ENCODE data around the gene MAPK13. TPM values are rescaled to one million over a fixed set of nuclear protein-coding genes. Genes with fewer than 3 reads are reported as not detected.

The MAPK13 gene
- total RNA-seq, 1 donor: 10.8 TPM

- H3K4me3 ChIP-seq (ENCODE audit: low read depth, low read length): no peak overlapping the region
- peak; percentile 31 for DNase-seq (ENCODE audit: low read depth)
- no peak for TF ChIP-seq CTCF (IDR thresholded peaks at IDR 0.05; ENCODE audit: insufficient read depth, low read depth, low read length)
Observed at GRCh38 chr6:36104836-36105235, 25.5 kb upstream of the MAPK13 start.

DNA sequence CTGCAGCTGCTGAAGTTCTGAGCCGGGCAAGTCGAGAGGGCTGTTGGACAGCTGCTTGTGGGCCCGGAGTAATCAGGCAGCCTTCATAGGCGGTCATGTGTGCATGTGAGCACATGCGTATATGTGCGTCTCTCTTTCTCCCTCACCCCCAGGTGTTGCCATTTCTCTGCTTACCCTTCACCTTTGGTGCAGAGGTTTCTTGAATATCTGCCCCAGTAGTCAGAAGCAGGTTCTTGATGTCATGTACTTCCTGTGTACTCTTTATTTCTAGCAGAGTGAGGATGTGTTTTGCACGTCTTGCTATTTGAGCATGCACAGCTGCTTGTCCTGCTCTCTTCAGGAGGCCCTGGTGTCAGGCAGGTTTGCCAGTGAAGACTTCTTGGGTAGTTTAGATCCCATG is 21.2 kb upstream of the MAPK13 start:
- no peak overlapping the region for H3K4me3 ChIP-seq (ENCODE audit: low read depth, low read length)
- no peak for DNase-seq (ENCODE audit: low read depth)
- TF ChIP-seq CTCF (IDR thresholded peaks at IDR 0.05; ENCODE audit: insufficient read depth, low read depth, low read length): no peak

DNA sequence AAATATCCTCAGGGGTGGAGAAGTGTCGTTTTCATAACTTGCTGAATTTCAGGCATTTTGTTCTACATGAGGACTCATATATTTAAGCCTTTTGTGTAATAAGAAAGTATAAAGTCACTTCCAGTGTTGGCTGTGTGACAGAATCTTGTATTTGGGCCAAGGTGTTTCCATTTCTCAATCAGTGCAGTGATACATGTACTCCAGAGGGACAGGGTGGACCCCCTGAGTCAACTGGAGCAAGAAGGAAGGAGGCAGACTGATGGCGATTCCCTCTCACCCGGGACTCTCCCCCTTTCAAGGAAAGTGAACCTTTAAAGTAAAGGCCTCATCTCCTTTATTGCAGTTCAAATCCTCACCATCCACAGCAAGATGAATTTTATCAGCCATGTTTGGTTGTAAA is 20.3 kb upstream of the MAPK13 start:
- DNase-seq (ENCODE audit: low read depth): no peak

DNA sequence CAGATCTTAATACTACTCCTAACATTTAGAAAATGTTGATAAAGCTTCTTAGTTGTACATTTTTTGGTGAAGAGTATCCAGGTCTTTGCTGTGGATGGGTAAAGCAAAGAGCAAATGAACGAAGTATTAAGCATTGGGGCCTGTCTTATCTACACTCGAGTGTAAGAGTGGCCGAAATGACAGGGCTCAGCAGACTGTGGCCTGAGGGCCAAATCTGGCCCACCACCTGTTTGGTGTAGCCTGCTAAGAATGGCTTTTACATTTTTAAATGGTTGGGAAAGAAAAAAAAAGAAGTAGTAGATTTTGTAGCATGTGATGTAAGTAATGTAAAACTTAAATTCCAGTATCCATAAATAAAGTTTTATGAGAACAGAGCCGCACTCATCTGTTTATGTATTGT is 19.4 kb upstream of the MAPK13 start:
- no peak for DNase-seq (ENCODE audit: low read depth)
- no peak for TF ChIP-seq CTCF (IDR thresholded peaks at IDR 0.05; ENCODE audit: insufficient read depth, low read depth, low read length)
- H3K4me3 ChIP-seq (ENCODE audit: low read depth, low read length): no peak overlapping the region

More for the DNA sequence above, 20.3 kb upstream of the MAPK13 start:
- no peak for TF ChIP-seq CTCF (IDR thresholded peaks at IDR 0.05; ENCODE audit: insufficient read depth, low read depth, low read length)
- no peak overlapping the region for H3K4me3 ChIP-seq (ENCODE audit: low read depth, low read length)

DNA sequence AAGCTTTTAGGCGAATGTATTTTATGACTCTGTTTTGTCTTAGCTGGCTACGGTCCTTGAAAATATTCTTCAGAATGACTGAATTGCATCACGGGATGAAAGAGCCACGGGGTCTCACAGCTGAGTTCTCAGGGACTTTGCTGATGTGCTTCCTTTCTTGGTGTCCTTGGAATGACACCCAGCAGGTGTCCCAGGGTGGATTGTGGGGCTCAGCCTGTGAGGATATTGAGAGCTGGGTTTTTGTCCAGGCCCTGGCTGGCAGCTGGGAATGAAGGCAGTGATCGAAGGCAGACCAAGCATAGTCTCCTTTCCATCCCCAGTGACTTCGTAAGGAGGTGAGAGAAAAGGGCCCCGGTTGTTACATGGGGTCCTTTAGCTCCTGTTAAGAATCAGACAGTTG is 18.8 kb upstream of the MAPK13 start:
- no peak overlapping the region for H3K4me3 ChIP-seq (ENCODE audit: low read depth, low read length)
- DNase-seq (ENCODE audit: low read depth): no peak
- TF ChIP-seq CTCF (IDR thresholded peaks at IDR 0.05; ENCODE audit: insufficient read depth, low read depth, low read length): no peak

- no peak for DNase-seq (ENCODE audit: low read depth)
- TF ChIP-seq CTCF (IDR thresholded peaks at IDR 0.05; ENCODE audit: insufficient read depth, low read depth, low read length): no peak
- H3K4me3 ChIP-seq (ENCODE audit: low read depth, low read length): no peak overlapping the region
Observed at GRCh38 chr6:36113049-36113448, 17.3 kb upstream of the MAPK13 start.

GRCh38 chr6:36113703-36114102 is 16.6 kb upstream of the MAPK13 start:
- no peak for TF ChIP-seq CTCF (IDR thresholded peaks at IDR 0.05; ENCODE audit: insufficient read depth, low read depth, low read length)
- H3K4me3 ChIP-seq (ENCODE audit: low read depth, low read length): no peak overlapping the region
- no peak for DNase-seq (ENCODE audit: low read depth)
